Colonic mucosa (tissue), 4 donors: ENCODE data around the gene GTF2IRD2. TPM values are rescaled to one million over a fixed set of nuclear protein-coding genes. Genes with fewer than 3 reads are reported as not detected.
"Not testable (repeated sequence)": the region's sequence is repeated elsewhere in the genome, so short reads cannot be mapped to it uniquely, and the experiment has no call there.

Experiments
- DNase-seq: peaks from one replicate; pipeline ENCODE4 v3.0.0-alpha.2; 2020
- H3K27ac ChIP-seq: fragments of 200-600 bp; one replicate; pipeline ENCODE4 v1.8.0; 2021
- H3K27me3 ChIP-seq: fragments of 200-600 bp; one replicate; pipeline ENCODE4 v1.8.0; 2021
- H3K36me3 ChIP-seq: fragments of 200-600 bp; one replicate; pipeline ENCODE4 v1.8.0; 2021
- H3K4me1 ChIP-seq: fragments of 200-600 bp; one replicate; pipeline ENCODE4 v1.8.0; 2021; ENCODE audit warnings: mild to moderate bottlenecking
- H3K4me3 ChIP-seq: fragments of 200-600 bp; one replicate; pipeline ENCODE4 v1.8.0; 2021
- H3K9ac ChIP-seq, 2 donors: one replicate each; pipeline ENCODE4 v1.7.0; 2013; ENCODE audit warnings: control low read depth in 2 of 2, low read depth in 2 of 2, low read length in 2 of 2
- H3K9me3 ChIP-seq: fragments of 200-600 bp; one replicate; pipeline ENCODE4 v1.8.0; 2021
- intact Hi-C: fragments of 100-400 bp; cut with DNase I; formaldehyde crosslinking; loops from one replicate; pipeline ENCODE4 v1.14.1; 2022
- total RNA-seq, 2 donors: library from RNA; stranded (reverse); fragmentation: NEBNext Ultra II Directional in 1 of 2; extraction: Animal tissue kit (Norgen Biotek cat#: 25700) in 1 of 2; gene quantifications; one replicate each; pipeline ENCODE4 v1.2.1, GENCODE V29; 2021
- donor health status: healthy.
- donor health status: DM: no; HTN: no; CAD: no.
- donor health status: DM: no; HTN: no; CAD: no.

Gene GTF2IRD2
- total RNA-seq, 2 donors from 2014 or later = 6.4 to 19.6 TPM

DNA sequence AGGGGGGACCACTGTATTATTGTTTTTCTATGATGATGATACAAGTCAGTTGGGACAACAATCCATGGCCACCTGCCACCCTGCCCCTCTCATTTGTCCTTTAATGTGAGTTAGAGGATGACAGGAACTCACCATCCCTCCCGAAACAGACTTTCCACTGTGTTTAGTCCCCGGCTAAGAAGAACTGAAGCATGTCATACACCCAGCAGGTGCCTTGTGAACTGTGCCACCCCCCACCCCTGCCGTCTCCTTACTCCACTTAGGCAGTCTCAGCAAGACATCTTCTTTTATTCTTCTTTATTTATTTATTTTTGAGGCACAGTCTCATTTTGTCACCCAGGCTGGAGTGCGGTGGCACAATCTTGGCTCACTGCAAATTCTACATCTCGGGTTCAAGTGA is 30.1 kb downstream of the GTF2IRD2 start:
- DNase-seq, H3K9me3 ChIP-seq, H3K4me1 ChIP-seq, H3K4me3 ChIP-seq, H3K27ac ChIP-seq, H3K36me3 ChIP-seq, intact Hi-C loops, H3K27me3 ChIP-seq, H3K9ac ChIP-seq: not testable (repeated sequence)

- intact Hi-C loops = not testable (repeated sequence)
Observed at GRCh38 chr7:74820146-74820805, 31.1 kb downstream of the GTF2IRD2 start.

GRCh38 chr7:74815882-74816281 is 35.5 kb downstream of the GTF2IRD2 start:
- H3K4me1 ChIP-seq = not testable (repeated sequence)

More at GRCh38 chr7:74820146-74820805, 31.1 kb downstream of the GTF2IRD2 start:
- DNase-seq, H3K4me1 ChIP-seq, H3K27me3 ChIP-seq, H3K27ac ChIP-seq, H3K36me3 ChIP-seq, H3K4me3 ChIP-seq, H3K9ac ChIP-seq, H3K9me3 ChIP-seq: not testable (repeated sequence)

GRCh38 chr7:74798644-74799043 is 52.8 kb downstream of the GTF2IRD2 start:
- H3K27ac ChIP-seq, H3K27me3 ChIP-seq, H3K36me3 ChIP-seq, H3K4me3 ChIP-seq, H3K9ac ChIP-seq, intact Hi-C loops, H3K4me1 ChIP-seq, H3K9me3 ChIP-seq, DNase-seq: not testable (repeated sequence)

More at GRCh38 chr7:74815882-74816281, 35.5 kb downstream of the GTF2IRD2 start:
- H3K27me3 ChIP-seq, H3K4me3 ChIP-seq, H3K27ac ChIP-seq, intact Hi-C loops, H3K9me3 ChIP-seq, H3K9ac ChIP-seq, DNase-seq, H3K36me3 ChIP-seq: not testable (repeated sequence)

DNA sequence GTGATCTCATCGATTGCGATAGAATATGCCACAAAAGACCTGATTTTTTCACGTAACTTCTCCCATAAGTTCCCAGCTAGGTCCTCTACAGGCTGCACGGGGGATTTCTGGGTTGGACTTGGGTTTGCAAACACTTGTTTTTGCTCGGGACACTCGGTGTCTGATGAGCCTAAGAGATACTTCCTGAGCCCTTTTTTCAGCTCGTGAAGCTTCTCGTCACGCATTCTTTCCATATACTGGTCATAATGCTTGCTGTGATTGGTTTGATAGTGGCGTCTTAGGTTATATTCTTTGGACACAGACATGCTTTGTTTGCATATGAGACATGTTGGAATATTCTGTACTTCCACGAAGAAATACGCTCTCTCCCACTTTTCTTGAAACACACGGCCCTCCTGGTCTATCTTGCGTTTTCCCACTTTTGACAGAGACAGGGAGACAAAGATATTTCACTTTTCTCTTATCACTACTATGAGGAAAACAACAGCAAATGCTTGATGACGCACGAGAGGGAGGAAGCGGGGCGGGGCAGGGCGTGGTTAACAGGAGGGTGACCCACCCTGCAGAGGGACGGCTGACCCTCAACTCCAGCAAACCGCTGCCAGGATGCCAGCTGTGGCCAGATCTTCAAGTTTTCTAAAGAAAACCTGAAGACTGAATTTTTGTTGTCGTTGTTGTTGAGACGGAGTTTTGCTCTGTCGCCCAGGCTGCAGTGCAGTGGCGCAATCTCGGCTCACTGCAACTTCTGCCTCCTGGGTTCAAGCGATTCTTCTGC is 53.4 kb downstream of the GTF2IRD2 start:
- H3K36me3 ChIP-seq, H3K27me3 ChIP-seq, H3K27ac ChIP-seq, H3K4me1 ChIP-seq, intact Hi-C loops, H3K4me3 ChIP-seq, H3K9me3 ChIP-seq, DNase-seq, H3K9ac ChIP-seq: not testable (repeated sequence)

DNA sequence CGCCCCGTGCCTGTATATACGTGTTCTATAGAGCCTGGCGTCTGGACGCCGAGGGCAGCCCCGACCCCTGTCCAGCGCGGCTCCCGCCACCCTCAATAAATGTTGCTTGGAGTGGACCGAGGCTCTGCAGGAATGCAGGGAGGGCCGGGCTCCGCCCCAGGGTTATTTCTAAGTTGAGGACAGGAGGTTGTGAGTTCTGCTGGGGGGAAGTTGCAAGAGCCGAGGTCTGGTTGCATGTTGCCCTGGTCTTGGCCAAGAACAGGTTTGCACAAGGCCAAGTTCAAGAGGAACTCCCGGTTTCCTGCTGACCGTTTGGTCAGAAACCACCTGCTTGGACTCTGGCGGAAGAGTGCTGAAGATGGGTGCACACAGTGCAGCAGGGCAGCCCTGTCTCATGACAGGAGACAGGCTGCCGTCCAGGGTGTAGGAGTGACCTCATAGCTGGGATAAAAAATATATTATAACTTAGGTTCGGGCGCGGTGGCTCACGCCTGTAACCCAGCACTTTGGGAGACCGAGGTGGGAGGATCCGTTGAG is 62.1 kb downstream of the GTF2IRD2 start:
- H3K9me3 ChIP-seq, H3K4me1 ChIP-seq, intact Hi-C loops, H3K27me3 ChIP-seq, H3K36me3 ChIP-seq, H3K27ac ChIP-seq, DNase-seq, H3K4me3 ChIP-seq, H3K9ac ChIP-seq: not testable (repeated sequence)

DNA sequence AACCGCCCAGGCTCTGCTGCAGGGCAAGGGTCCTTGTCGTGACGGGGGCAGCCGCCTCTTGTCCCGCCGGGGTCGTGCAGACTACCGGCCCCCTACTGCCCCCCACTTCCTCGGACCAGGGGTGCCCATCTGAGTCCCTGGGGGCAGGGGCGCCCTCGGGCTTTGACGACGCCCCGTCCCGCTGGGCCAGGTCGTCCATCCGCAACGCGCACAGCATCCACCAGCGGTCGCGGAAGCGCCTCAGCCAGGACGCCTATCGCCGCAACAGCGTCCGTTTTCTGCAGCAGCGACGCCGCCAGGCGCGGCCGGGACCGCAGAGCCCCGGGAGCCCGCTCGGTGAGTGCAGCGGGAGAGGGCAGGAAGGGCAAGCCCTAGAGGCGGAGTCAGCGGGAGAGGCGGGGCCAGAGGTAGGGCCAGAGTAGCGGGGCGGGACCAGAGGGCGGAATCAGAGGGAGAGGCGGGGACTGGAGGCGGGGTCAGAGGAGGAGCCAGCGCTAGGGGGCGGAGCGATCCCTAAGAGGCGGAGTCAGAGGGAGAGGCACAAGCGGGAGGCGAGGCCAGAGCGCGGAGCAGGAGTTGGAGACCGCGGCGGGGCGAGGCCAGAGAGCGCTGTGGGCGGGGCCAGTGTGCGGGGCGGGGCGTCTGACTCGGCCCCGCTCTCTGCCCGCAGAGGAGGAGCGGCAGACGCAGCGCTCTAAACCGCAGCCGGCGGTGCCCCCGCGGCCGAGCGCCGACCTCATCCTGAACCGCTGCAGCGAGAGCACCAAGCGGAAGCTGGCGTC is 62.8 kb downstream of the GTF2IRD2 start:
- H3K27ac ChIP-seq, H3K27me3 ChIP-seq, intact Hi-C loops, H3K4me1 ChIP-seq, H3K4me3 ChIP-seq, H3K36me3 ChIP-seq, H3K9me3 ChIP-seq, H3K9ac ChIP-seq: not testable (repeated sequence)
- DNase-seq = peak; percentile 98

DNA sequence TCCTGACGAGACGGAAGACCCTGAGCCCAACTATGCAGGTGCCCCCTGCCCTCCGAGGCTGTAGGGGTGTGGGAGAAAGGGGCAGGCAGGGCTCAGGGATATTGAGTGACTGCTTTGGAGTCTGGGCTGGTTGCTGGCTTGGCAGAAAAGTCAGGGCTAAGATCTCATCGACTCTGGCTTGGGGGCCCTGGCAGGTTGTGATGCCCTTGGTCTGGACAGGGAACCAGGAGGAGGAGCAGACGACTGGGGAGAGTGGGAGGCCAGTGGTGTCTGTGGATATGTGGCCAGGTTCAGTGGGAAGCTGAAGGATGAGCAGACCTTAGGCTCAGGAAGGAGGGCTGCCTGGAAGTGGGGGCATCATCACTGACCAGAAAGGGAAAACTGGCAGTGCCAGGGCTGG is 67.8 kb downstream of the GTF2IRD2 start:
- DNase-seq = not testable (repeated sequence)

DNA sequence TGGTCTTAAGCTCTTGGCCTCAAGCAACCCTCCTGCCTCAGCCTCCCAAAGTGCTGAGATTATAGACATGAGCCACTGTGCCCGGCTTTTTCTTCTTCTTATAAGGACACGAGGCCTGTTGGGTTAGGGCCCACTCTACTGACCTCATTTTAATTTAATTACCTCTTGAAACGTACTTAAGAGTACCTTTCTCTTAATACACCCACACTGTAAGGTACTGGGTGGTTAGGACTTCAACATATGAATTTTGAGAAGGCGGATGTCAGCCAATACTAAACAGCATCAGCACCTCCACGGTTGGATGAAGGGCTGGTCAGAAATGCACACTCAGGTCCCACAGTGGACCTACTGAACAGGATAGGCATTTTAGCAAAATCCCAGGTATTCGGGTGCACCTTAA is 69.7 kb downstream of the GTF2IRD2 start:
- H3K36me3 ChIP-seq, DNase-seq, H3K4me1 ChIP-seq, intact Hi-C loops, H3K4me3 ChIP-seq, H3K9me3 ChIP-seq, H3K27me3 ChIP-seq, H3K9ac ChIP-seq, H3K27ac ChIP-seq: not testable (repeated sequence)

More for the DNA sequence above, 67.8 kb downstream of the GTF2IRD2 start:
- H3K9me3 ChIP-seq, H3K4me3 ChIP-seq, intact Hi-C loops, H3K27me3 ChIP-seq, H3K9ac ChIP-seq, H3K27ac ChIP-seq, H3K4me1 ChIP-seq, H3K36me3 ChIP-seq: not testable (repeated sequence)

DNA sequence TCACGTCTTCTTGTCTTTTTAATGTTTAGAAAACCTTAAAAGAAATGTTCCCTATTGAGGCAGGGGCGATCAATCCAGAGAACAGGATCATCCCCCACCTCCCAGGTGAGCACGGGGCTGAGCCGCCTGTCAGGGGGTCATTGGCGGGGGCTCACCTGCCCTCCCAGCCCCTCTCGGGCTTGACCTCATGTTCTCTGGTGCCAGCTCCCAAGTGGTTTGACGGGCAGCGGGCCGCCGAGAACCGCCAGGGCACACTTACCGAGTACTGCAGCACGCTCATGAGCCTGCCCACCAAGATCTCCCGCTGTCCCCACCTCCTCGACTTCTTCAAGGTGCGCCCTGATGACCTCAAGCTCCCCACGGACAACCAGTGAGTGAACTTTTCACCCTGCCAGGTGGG is 72.4 kb downstream of the GTF2IRD2 start:
- H3K36me3 ChIP-seq, H3K27ac ChIP-seq, DNase-seq, H3K9ac ChIP-seq, intact Hi-C loops, H3K27me3 ChIP-seq, H3K9me3 ChIP-seq, H3K4me1 ChIP-seq, H3K4me3 ChIP-seq: not testable (repeated sequence)

DNA sequence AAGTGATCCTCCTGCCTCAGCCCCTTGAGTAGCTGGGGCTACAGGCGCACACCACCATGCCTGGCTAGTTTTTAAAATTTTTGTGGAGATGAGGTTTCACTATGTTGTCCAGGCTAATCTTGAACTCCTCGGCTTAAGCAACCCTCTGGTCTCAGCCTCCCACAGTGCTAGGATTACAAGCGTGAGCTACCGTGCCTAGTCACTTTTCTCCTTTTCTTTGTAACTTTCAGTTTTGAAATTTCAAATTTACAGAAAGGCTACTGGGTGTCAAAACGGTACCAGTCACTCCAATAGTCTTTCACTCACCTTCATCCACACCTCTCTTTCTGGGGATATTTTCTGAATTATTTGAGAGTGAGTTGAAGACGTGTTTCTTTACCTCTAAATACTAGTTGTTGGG is 76.3 kb downstream of the GTF2IRD2 start:
- intact Hi-C loops, H3K36me3 ChIP-seq, H3K4me1 ChIP-seq, H3K27me3 ChIP-seq, H3K27ac ChIP-seq, DNase-seq, H3K9ac ChIP-seq, H3K9me3 ChIP-seq, H3K4me3 ChIP-seq: not testable (repeated sequence)

GRCh38 chr7:74773760-74774750 is 77.3 kb downstream of the GTF2IRD2 start, which contains the start of gene NCF1:
TSS of gene NCF1 (plus strand) at chr7:74774011. CDS start at chr7:74774032, 21 bp downstream.
- H3K9me3 ChIP-seq, H3K4me3 ChIP-seq, H3K4me1 ChIP-seq, H3K9ac ChIP-seq, DNase-seq, H3K27me3 ChIP-seq, H3K27ac ChIP-seq, intact Hi-C loops, H3K36me3 ChIP-seq: not testable (repeated sequence)
